Right cardiac atrium (tissue), 5 donors: ENCODE data around the gene SNCAIP. TPM values are rescaled to one million over a fixed set of nuclear protein-coding genes. Genes with fewer than 3 reads are reported as not detected.

ENCODE experiments used
- ATAC-seq, 2 donors: fragments of 200-7000 bp; cut with Tn5 transposase; one replicate each; pipeline versions ENCODE4 v1.8.0 to v1.9.1; 2020; ENCODE audit warnings: moderate library complexity in 2 of 2, mild to moderate bottlenecking in 1 of 2
- DNase-seq, 3 donors: peaks; one replicate each; pipeline ENCODE4 v3.0.0-alpha.2; 2020
- H3K27ac ChIP-seq: one replicate; pipeline ENCODE4 v1.5.1; 2013; ENCODE audit warnings: mild to moderate bottlenecking, low read length, control low read depth, moderate library complexity
- H3K27me3 ChIP-seq: one replicate; pipeline ENCODE4 v1.6.1; 2013; ENCODE audit not compliant: control insufficient read depth, insufficient read depth
- H3K4me1 ChIP-seq: one replicate; pipeline ENCODE4 v1.6.1; 2013; ENCODE audit warnings: low read length; ENCODE audit not compliant: control insufficient read depth, insufficient read depth
- H3K4me3 ChIP-seq: one replicate; pipeline ENCODE4 v1.5.1; 2013; ENCODE audit warnings: low read length, control low read depth
- H3K9me3 ChIP-seq: one replicate; pipeline ENCODE4 v1.6.1; 2013; ENCODE audit warnings: low read length; ENCODE audit not compliant: control insufficient read depth
- WGBS: extraction: QIAGEN DNeasy Blood & Tissue Kit; methylation state at CpG from one replicate; pipeline ENCODE4 v1.1.7; 2013; 5-methylcytosine and 5-hydroxymethylcytosine counted together
- intact Hi-C, 4 donors: fragments of 100-400 bp; cut with DNase I; formaldehyde crosslinking; loops; one replicate each; pipeline versions ENCODE4 v1.11.0 to v1.14.0; 2022 to 2023
- polyA plus RNA-seq: library from polyadenylated mRNA; stranded (reverse); fragments of 200-250 nt; gene quantifications from one replicate; pipeline ENCODE4 v1.2.3, GENCODE V29; 2013
- total RNA-seq, 4 donors: library from RNA; stranded (reverse); fragmentation: NEBNext Ultra II Directional; extraction: Animal tissue kit (Norgen Biotek cat#: 25700); gene quantifications; one replicate each; pipeline ENCODE4 v1.2.1, GENCODE V29; 2021
- donor health status: healthy with polysubstance abuse.
- donor health status: DM: no; HTN: yes; CAD: no.
- donor health status: DM: no; HTN: no; CAD: no.
- donor health status: DM: no; HTN: yes; CAD: no; lungs with severe emphysema.
- donor health status: DM: yes; HTN: yes; CAD: no.

SNCAIP gene
- total and polyA plus RNA-seq, 5 donors: 1.2 to 3.9 (median 2.1) TPM

DNA sequence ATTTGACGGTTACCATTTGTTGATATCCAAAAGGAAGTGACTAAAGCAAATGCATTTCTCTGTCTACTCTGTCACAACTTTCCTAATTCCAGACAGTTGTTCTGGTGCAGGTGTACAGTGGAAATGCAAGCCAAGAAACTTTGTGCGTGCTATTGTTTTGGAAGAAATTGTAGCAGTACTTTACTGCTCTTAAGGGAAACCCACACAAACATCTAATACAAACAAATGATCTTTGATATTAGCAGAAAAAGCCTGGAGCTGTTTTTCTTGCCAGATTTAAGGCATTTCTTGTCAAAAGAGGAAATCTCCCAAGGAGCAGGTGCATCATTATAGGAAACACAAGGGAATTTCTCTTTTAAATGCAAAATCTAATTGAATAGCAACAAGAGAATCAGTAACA, 2.0 kb downstream of the SNCAIP start:
- H3K27ac ChIP-seq: no peak overlapping the region
- H3K4me3 ChIP-seq: no peak overlapping the region
- H3K9me3 ChIP-seq: no peaks in the 10 kb centered on the region
- 61% methylated on average over 2 of the region's 2 CpGs for WGBS
- ATAC-seq (no peak), DNase-seq (no peak)
- H3K4me1 ChIP-seq: no peaks in the 10 kb centered on the region
- intact Hi-C loops: loop anchor here in 1 of 4 donors (10.0 kb wide), 1 partner anchor 101 kb away; no protein-coding TSS in a partner anchor
- H3K27me3 ChIP-seq: no peaks in the 10 kb centered on the region

DNA sequence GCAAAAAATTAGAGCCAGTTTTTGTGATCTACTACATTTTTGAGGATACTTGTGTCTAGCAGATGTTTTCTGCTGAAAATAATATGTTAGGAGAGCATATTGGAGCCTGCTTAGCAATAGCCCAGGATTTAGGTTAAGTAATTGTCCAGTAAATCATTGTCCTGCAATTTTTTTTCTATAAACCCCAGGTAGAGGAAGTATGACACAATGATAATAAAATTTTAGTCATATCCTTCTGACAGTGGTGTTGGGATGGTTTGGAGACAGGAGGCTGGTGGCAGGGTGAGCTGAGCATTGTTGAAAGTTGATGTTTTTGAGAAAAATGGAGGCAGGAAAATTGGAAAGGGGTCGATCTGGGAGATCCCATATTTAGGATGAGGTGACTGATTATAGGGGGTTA, 3.5 kb downstream of the SNCAIP start:
- H3K9me3 ChIP-seq: no peaks in the 10 kb centered on the region
- intact Hi-C loops: loop anchor here in 1 of 4 donors (10.0 kb wide), 1 partner anchor 99 kb away; no protein-coding TSS in a partner anchor
- no peaks in the 10 kb centered on the region for H3K27me3 ChIP-seq
- no peak overlapping the region for H3K4me3 ChIP-seq
- ATAC-seq (no peak), DNase-seq (no peak)
- H3K27ac ChIP-seq: no peak overlapping the region
- no peaks in the 10 kb centered on the region for H3K4me1 ChIP-seq
- WGBS: 93% methylated on average over 1 of the region's 1 CpG

DNA sequence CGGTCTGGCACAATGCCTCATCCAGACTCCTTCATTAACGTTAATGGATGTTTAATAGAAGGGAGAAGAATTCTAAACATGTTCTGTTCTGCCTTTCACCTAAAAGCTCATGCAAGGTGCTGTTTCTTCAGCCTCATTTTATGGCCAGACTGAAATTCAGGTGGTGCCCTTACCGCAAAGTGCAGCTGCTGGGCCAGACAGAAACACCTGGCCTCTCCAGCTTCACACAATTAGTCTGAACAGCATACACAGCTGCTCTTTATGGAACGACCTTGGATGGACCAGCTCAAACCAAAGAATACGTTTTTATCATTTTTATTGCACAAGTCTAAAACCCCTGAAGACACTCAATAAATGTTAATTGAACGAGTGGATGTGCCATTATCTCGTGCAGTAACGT, 4.6 kb downstream of the SNCAIP start:
- no peak overlapping the region for H3K4me3 ChIP-seq
- H3K9me3 ChIP-seq: no peaks in the 10 kb centered on the region
- intact Hi-C loops: loop anchor here in 1 of 4 donors (10.0 kb wide), 1 partner anchor 98 kb away; no protein-coding TSS in a partner anchor
- 83% methylated on average over 8 of the region's 8 CpGs for WGBS
- no peaks in the 10 kb centered on the region for H3K4me1 ChIP-seq
- no peaks in the 10 kb centered on the region for H3K27me3 ChIP-seq
- no peak overlapping the region for H3K27ac ChIP-seq
- ATAC-seq: no peak
- DNase-seq: no peak

DNA sequence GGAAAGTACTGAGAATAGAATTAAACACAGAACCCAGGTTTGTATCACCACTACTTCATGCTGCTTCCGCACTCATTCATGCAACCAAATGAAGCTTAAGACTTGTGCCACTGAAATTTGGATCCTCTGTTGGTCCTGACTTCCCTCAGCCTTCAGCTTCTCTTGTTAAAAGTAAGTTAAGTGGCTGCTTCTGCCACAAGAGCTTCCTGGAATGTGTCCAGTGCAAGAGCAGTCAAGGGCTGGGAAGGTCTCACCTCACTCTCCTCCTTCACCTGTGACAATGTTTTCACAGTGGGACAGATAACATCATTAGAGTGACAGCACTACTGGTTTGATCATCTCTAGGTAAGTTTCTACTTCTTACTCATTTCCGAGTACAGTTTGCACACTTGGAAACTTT, 7.9 kb downstream of the SNCAIP start:
- Histone ChIP-seq H3K27ac (no peak overlapping the region), H3K9me3 (no peaks in the 10 kb centered on the region), H3K4me1 (no peaks in the 10 kb centered on the region), H3K27me3 (no peaks in the 10 kb centered on the region), H3K4me3 (no peak overlapping the region)
- DNase-seq: no peak
- 73% methylated on average over 2 of the region's 2 CpGs for WGBS
- ATAC-seq: no peak
- intact Hi-C loops: loop anchor here in 1 of 4 donors (10.0 kb wide), 1 partner anchor 95 kb away; no protein-coding TSS in a partner anchor

DNA sequence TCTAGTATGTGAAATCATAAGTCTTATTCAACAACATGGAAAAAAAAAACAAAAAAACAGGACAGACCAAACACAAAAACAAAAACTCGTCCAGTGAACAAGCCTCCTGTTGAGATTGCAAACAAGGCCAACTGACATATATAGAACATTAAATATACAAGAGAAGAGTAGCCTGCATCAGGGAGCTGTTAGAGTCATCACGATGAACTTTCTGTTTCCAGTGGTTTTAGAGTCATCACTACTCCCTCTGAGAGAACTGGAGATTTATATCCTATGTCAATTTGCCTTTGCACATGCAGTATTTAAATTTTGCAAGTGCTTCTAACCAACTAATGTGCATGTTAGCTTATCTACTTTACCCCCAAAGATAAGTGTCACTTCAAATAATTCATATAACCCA, 9.9 kb downstream of the SNCAIP start:
- Histone ChIP-seq H3K4me3 (no peak overlapping the region), H3K27me3 (no peaks in the 10 kb centered on the region), H3K27ac (no peak overlapping the region), H3K9me3 (no peaks in the 10 kb centered on the region), H3K4me1 (no peaks in the 10 kb centered on the region)
- intact Hi-C loops: no loop called here
- ATAC-seq (no peak), DNase-seq (no peak)
- WGBS: 84% methylated on average over 2 of the region's 2 CpGs

DNA sequence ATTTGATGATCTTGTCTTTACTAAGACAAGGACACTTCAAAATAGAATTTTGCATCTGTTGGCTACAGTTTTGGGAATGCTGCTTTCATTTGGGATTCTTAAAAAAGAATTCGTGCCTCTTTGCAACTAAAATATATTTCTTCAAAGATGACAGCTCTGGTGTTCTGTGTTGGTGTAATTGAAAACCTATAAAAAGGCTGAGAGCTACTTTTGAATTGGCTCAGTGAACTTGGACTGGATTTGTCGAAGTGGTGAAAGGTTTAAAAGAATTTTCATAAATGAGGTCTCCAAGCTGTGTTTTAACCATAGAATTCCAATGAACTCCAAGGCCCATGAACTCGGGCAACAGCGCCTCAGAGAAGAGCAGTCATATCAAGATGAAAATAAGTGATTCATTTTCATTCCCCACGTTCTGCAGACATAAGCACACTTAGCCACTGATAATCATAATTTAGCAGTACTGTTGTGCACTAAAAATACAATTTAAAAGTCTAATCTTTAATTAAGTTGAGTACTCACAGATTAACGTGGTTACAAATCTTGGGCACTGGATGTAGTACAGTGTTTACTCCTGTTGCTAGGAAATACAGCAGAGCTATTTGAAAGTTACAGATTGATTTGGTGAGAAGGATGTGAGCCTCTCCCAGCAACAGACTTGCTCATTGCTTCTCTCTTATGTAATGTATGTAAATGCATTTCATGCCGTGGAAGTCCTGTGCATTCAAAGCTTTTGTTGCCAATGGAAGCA, 10.9 kb downstream of the SNCAIP start:
- Histone ChIP-seq H3K27ac (no peak overlapping the region), H3K4me1 (no peaks in the 10 kb centered on the region), H3K27me3 (no peaks in the 10 kb centered on the region), H3K4me3 (no peak overlapping the region), H3K9me3 (no peaks in the 10 kb centered on the region)
- WGBS: 25% methylated on average over 7 of the region's 7 CpGs
- DNase-seq (peak in 1 of 3 donors; percentile 32), ATAC-seq (peak; percentile 43 to 82)
- intact Hi-C loops: no loop called here

DNA sequence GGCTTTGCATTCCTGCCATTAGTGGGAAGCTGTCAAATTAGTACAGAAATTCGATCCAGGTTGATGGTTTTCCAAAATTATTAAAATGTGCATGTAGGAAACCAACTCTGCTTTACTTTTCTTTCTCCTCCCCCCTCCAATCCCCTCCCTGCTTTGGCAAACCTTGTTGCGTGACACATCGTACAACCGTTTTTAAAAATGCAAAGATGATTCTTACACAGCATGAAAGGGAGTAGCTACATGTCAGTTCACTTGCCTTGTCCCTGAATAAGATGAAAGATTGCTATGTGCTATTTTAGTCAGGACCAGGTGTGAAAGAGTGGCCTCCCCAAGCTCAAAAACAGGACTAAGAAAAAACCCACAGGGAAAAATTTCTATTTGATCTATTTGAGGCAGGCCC, 11.7 kb downstream of the SNCAIP start:
- Histone ChIP-seq H3K27ac (no peak overlapping the region), H3K9me3 (no peaks in the 10 kb centered on the region), H3K27me3 (no peaks in the 10 kb centered on the region), H3K4me1 (no peaks in the 10 kb centered on the region), H3K4me3 (no peak overlapping the region)
- 63% methylated on average over 4 of the region's 4 CpGs for WGBS
- no peak for DNase-seq
- intact Hi-C loops: no loop called here
- no peak for ATAC-seq

DNA sequence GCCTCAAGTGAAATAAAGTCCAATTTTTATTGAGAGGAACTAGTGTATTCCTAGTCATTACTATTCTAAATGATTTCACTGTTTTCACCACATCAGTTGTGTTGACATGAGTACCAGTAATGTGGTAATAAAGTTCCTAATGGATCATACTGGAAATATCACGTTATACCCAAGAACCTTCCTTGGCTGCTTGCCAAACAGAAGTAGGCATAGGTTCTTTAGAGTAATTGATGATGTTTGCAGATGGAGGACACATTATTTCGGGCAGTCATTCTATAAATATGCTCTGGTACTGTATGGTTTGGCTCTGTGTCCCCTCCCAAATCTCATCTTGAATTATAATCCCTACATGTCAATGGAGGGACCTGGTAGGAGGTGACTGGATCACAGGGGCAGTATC, 15.1 kb downstream of the SNCAIP start:
- H3K9me3 ChIP-seq: no peaks in the 10 kb centered on the region

DNA sequence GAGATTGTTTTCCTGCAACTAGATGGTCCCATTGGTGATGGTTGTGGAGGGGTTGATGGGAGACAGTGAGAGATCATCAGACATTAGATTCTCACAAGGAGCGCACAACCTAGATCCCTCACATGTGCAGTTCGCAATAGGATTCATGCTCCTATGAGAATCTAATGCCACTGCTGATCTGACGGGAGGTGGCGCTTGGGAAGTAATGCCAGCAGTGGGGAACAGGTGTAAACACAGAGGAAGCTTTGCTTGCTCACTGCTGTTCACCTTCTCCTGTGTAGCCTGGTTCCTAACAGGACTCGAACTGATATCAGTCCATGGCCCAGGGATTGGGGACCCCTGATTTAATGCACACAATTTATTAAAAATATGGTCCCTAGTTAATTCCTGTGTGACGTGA, 18.8 kb downstream of the SNCAIP start:
- H3K4me3 ChIP-seq: no peak overlapping the region
- H3K27me3 ChIP-seq: no peaks in the 10 kb centered on the region
- WGBS: 96% methylated on average over 6 of the region's 6 CpGs
- DNase-seq (no peak), ATAC-seq (no peak)
- no peaks in the 10 kb centered on the region for H3K9me3 ChIP-seq
- intact Hi-C loops: no loop called here
- no peak overlapping the region for H3K27ac ChIP-seq
- no peaks in the 10 kb centered on the region for H3K4me1 ChIP-seq

More for the DNA sequence above, 15.1 kb downstream of the SNCAIP start:
- no peak for DNase-seq
- H3K27ac ChIP-seq: no peak overlapping the region
- H3K27me3 ChIP-seq: no peaks in the 10 kb centered on the region
- no peaks in the 10 kb centered on the region for H3K4me1 ChIP-seq
- ATAC-seq: no peak
- intact Hi-C loops: no loop called here
- WGBS: 54% methylated on average over 2 of the region's 2 CpGs
- H3K4me3 ChIP-seq: no peak overlapping the region

DNA sequence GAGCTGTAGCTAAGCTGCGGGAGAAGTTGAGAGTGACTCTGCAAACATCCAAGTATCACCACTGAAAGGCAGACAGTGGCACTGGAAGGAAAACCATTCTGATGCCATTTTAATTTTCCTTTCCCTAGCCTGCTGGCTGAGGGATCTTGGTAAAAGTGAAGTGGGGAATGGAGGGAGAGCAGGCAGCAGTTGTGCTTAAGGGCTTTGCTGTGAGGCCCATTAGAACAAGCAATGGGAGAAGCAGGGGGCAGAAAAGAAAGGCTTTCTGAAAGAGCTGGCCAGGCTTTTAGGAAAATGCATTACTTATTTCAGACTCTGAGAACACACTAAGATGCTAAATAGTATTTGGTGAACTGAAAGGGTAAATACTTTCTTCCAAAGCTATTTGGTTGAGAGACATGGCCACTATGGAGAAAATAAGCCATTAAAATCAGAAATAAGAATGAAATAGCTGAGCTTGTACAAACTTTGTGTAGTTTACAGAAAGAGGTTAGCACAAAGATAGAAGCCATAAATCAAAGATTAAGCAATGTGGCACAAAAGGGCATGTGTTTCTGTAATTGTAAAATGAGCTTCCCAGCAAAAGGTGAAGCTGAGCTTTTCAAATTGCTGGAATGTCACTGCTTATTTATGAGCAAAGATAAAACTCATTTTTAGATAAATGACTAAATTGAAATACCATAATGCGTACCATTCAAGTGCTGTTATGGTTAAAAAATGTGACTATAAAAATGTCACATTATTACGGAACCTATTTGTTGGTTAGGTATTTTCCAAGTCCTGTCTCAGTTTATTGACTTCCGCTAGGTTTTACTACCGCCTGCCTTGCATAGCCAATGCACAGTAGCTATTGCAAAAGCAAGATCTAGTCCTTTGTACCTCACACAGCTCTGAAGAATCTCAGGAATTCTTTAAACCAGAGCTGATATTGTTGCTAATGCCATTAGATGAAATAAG, 20.8 kb downstream of the SNCAIP start:
- Histone ChIP-seq H3K9me3 (no peaks in the 10 kb centered on the region), H3K27me3 (no peaks in the 10 kb centered on the region), H3K4me3 (no peak overlapping the region), H3K4me1 (no peaks in the 10 kb centered on the region), H3K27ac (no peak overlapping the region)
- intact Hi-C loops: no loop called here
- DNase-seq: no peak
- WGBS: 96% methylated on average over 5 of the region's 5 CpGs
- ATAC-seq: no peak

DNA sequence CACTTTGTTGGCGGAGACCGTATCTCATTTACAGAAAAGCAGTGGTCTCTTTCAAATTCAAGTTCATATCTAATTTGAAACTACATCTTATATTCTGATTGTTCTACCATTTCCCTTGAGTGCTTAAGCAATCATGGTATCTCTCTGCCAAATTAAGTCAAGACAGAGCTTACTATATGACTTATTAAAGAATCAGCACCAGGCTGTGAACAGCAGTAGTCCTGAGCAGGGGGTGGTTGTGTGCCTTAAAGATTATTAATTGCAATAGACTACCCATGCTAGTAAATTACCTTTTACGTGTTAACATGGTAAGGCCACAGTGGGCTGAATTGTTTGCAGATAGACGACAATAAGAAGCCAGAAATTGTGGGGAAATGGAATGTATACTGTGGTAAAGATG, 21.5 kb downstream of the SNCAIP start:
- Histone ChIP-seq H3K27me3 (no peaks in the 10 kb centered on the region), H3K4me3 (no peak overlapping the region), H3K27ac (no peak overlapping the region), H3K9me3 (no peaks in the 10 kb centered on the region), H3K4me1 (no peaks in the 10 kb centered on the region)
- WGBS: 87% methylated on average over 4 of the region's 4 CpGs
- DNase-seq: no peak
- intact Hi-C loops: no loop called here
- ATAC-seq: no peak
